Body of pancreas (tissue), 4 donors: Measurements from ENCODE around the gene SLC51A.

Experiments used
- POLR2A ChIP-seq, 3 donors: fragments of 450-650 bp; IDR thresholded peaks; one replicate each; pipeline ENCODE4 v1.6.1; 2016; ENCODE audit warnings: antibody characterized with exemption in 3 of 3, mild to moderate bottlenecking in 2 of 3
- TF ChIP-seq, protein P1 (sequence below), 7 experiments: fragments of 450-650 bp in 4 of 7; fragments of 200-600 bp in 3 of 7; sonication (generic) in 3 of 7; IDR thresholded peaks; one replicate each; pipeline ENCODE4 v1.5.1; 2016 to 2019; ENCODE audit warnings: antibody characterized with exemption in 7 of 7

DNA sequence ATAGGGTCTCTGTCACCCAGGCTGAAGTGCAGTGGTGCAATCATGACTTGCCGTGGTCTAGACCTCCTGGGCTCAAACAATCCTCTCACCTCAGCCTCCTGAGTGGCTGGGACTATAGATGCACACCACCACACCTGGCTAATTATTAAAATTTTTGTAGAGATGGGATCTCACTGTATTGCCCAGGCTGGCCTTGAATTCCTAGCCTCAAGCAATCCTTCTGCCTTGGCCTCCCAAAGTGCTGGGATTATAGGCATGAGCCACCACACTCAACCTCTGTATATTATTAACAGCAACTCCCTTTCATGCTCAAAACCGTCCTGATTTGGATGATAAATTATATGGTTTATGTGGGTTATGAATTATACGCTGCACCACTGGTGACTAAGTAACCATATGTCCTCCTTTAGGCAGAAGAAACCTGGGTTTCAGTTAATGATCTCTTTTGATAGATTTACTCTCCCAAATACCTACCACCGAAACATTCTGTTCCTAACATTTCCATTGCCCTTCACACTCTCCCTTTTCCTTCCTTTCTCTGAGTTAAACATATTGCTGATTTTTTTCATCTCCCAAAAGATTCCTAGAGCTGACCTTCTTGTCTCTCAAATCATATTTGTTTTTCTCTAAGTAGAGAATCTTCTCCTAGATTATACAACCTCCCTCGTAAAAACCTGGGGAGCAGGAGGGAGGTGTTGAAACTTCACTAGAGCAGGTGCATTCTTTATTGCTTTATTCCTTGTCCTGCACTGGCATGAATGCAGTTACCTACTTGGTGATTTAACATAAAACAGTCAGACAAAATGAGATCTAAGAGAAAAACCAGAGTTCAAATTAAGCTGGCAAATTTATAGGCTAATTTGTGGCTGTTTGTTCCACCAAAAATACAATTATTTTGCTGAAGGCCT lies 38.3 kb downstream of the SLC51A start:
- TF ChIP-seq, protein P1, sequence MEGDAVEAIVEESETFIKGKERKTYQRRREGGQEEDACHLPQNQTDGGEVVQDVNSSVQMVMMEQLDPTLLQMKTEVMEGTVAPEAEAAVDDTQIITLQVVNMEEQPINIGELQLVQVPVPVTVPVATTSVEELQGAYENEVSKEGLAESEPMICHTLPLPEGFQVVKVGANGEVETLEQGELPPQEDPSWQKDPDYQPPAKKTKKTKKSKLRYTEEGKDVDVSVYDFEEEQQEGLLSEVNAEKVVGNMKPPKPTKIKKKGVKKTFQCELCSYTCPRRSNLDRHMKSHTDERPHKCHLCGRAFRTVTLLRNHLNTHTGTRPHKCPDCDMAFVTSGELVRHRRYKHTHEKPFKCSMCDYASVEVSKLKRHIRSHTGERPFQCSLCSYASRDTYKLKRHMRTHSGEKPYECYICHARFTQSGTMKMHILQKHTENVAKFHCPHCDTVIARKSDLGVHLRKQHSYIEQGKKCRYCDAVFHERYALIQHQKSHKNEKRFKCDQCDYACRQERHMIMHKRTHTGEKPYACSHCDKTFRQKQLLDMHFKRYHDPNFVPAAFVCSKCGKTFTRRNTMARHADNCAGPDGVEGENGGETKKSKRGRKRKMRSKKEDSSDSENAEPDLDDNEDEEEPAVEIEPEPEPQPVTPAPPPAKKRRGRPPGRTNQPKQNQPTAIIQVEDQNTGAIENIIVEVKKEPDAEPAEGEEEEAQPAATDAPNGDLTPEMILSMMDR (IDR thresholded peaks at IDR 0.05) = no peak
- no peak for TF ChIP-seq POLR2A (IDR thresholded peaks at IDR 0.05)
